ENCODE measurements around the gene PDE8A. TPM values are rescaled to one million over a fixed set of nuclear protein-coding genes. Genes with fewer than 3 reads are reported as not detected.

Gene PDE8A
- total and polyA plus RNA-seq, 2 of the 13 experiments (the other 11 are each of a cell fraction or from before 2014, with no cell fraction given): 26.3 to 48.5 TPM

DNA sequence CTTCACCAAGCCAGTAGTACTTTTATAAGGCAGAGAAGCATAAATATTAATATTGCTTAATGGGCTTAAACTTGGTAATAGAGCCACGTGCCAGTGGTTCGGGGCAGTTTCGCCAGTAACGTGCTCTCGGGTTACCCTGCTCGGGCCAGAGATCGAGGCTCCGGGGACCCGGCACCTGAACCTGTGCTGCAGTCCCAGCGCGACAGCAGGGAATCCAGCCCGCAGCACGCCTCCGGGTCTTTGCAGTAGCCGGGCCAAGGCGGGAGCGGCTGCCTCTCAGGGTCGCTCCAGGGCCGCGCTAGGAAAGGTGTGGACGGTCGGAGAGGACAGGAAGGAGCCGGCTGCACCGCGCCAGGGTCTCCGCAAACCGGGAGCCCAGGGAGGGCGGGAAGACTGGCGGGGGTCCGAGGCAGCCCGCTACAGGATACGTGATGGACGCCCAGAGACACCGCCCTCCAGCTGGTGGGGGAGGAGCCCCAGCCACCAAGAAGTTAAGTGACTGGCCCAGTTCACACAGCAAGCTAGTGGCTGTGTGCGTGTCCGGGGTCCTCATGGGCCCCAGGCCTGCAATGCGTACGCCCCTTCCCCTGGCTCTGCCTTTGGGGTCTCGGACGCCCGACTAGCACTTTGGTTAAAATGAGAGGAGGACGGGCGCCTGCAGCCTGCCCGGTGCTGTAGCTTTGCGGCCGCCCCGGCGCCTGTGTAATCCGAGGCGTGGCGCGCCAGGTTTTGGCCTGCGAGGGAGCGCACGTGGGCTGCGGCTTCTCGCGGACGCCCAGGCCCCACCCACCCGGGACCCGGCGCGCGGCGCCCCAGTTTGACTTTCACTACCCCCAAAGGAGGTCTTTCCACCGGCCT is 1.2 kb upstream of the PDE8A start (continued):
- TF ChIP-seq GRHL1 (CRISPR knock-in tag; conservative IDR thresholded peaks at IDR 0.05): no peak
- peak; percentile 39; the same call in 1 of the 2 replicates for TF ChIP-seq ZNF841 (CRISPR knock-in tag; IDR thresholded peaks at IDR 0.05; ENCODE audit: borderline replicate concordance)
- no peak for TF ChIP-seq NFYC (CRISPR knock-in tag; IDR thresholded peaks at IDR 0.05)
- TF ChIP-seq FOXA1 (IDR thresholded peaks at IDR 0.05): no peak
- 0 out of 2 replicates have a peak, but pooled peaks have one; percentile 23 for TF ChIP-seq FOXA1 (CRISPR knock-in tag; IDR thresholded peaks at IDR 0.05)
- TF ChIP-seq SNAPC4 (CRISPR knock-in tag; IDR thresholded peaks at IDR 0.05): no peak; the same call in 1 of the 2 replicates
- no peak for TF ChIP-seq HOXA7 (CRISPR knock-in tag; IDR thresholded peaks at IDR 0.05)
- peak; percentile 17 for TF ChIP-seq DBP (CRISPR knock-in tag; IDR thresholded peaks at IDR 0.05; ENCODE audit: not compliant biosample characterization)
- no peak for TF ChIP-seq ZNF432 (CRISPR knock-in tag; IDR thresholded peaks at IDR 0.05; ENCODE audit: borderline replicate concordance)
- TF ChIP-seq, protein P1, sequence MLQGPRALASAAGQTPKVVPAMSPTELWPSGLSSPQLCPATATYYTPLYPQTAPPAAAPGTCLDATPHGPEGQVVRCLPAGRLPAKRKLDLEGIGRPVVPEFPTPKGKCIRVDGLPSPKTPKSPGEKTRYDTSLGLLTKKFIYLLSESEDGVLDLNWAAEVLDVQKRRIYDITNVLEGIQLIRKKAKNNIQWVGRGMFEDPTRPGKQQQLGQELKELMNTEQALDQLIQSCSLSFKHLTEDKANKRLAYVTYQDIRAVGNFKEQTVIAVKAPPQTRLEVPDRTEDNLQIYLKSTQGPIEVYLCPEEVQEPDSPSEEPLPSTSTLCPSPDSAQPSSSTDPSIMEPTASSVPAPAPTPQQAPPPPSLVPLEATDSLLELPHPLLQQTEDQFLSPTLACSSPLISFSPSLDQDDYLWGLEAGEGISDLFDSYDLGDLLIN (CRISPR knock-in tag; IDR thresholded peaks at IDR 0.05; ENCODE audit: borderline replicate concordance): peak; percentile 72; the same call in 1 of the 2 replicates
- no peak for TF ChIP-seq EHMT2 (IDR thresholded peaks at IDR 0.05; ENCODE audit: borderline replicate concordance, low read depth, low read length)
- peak; percentile 76; the same call in 1 of the 2 replicates for TF ChIP-seq PHF8 (CRISPR knock-in tag; IDR thresholded peaks at IDR 0.05)
- TF ChIP-seq, protein P2, sequence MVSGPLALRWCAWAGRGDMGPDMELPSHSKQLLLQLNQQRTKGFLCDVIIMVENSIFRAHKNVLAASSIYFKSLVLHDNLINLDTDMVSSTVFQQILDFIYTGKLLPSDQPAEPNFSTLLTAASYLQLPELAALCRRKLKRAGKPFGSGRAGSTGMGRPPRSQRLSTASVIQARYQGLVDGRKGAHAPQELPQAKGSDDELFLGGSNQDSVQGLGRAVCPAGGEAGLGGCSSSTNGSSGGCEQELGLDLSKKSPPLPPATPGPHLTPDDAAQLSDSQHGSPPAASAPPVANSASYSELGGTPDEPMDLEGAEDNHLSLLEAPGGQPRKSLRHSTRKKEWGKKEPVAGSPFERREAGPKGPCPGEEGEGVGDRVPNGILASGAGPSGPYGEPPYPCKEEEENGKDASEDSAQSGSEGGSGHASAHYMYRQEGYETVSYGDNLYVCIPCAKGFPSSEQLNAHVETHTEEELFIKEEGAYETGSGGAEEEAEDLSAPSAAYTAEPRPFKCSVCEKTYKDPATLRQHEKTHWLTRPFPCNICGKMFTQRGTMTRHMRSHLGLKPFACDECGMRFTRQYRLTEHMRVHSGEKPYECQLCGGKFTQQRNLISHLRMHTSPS (CRISPR knock-in tag; IDR thresholded peaks at IDR 0.05; ENCODE audit: low read depth): peak; percentile 13; the same call in 1 of the 2 replicates
- peak; percentile 83 for TF ChIP-seq SALL1 (CRISPR knock-in tag; IDR thresholded peaks at IDR 0.05)
- TF ChIP-seq MATR3 (CRISPR knock-in tag; IDR thresholded peaks at IDR 0.05): no peak
- peak; percentile 80 for TF ChIP-seq ZNF746 (CRISPR knock-in tag; IDR thresholded peaks at IDR 0.05)
- peak; percentile 89 for TF ChIP-seq ZNF772 (CRISPR knock-in tag; IDR thresholded peaks at IDR 0.05)
